ENCODE results near the gene ASB3. TPM values are rescaled to one million over a fixed set of nuclear protein-coding genes. Genes with fewer than 3 reads are reported as not detected.

The ASB3 gene
- polyA plus RNA-seq, 3 donors = 6.7 to 14.9 (median 8.1) TPM

- intact Hi-C loops (cut with micrococcal nuclease) = no loop called here
- Histone ChIP-seq H2AFZ (ENCODE audit: insufficient read depth, low read depth, low read length, poor library complexity, severe bottlenecking) (no peak overlapping the region), H3K4me2 (replicated peaks; ENCODE audit: extremely low read depth, low read length, poor library complexity, severe bottlenecking) (no peak overlapping the region), H3K9me3 (replicated peaks in 1 of 2; ENCODE audit: control insufficient read depth in 1 of 2, insufficient read depth in 1 of 2, low read length in 2 of 2) (no peaks in the 10 kb centered on the region), H3K27ac (ENCODE audit: low read depth in 1 of 2, low read length in 2 of 2) (no peak overlapping the region), H4K20me1 (ENCODE audit: insufficient read depth, low read length) (no peaks in the 10 kb centered on the region), H3K36me3 (replicated peaks in 1 of 2; ENCODE audit: control insufficient read depth in 1 of 2, insufficient read depth in 2 of 2, low read length in 2 of 2) (peaks cover 2 to 29% of the 10 kb centered on the region in 2 donors), H3K27me3 (ENCODE audit: control insufficient read depth in 2 of 2, insufficient read depth in 2 of 2, low read length in 2 of 2) (no peaks in the 10 kb centered on the region), H3K4me3 (replicated peaks in 1 of 3; ENCODE audit: low read depth in 2 of 3, low read length in 3 of 3) (no peak overlapping the region), H3K9ac (ENCODE audit: insufficient read depth, low read length, poor library complexity, severe bottlenecking) (no peak overlapping the region), H3K4me1 (ENCODE audit: control insufficient read depth in 1 of 2, insufficient read depth in 2 of 2, low read length in 2 of 2) (peaks cover 0 to 18% of the 10 kb centered on the region in 2 donors), H3K79me2 (ENCODE audit: insufficient read depth, low read length) (peaks cover 97% of the 10 kb centered on the region)
- TF ChIP-seq CTCF (IDR thresholded peaks at IDR 0.05) = no peak
- Mint-ChIP-seq H3K4me3 (no peak overlapping the region), H3K27ac (peak overlapping the region in 1 of 7 donors; percentile 31), H3K36me3 (peaks cover 10 to 18% of the 10 kb centered on the region in 2 donors), H3K27me3 (ENCODE audit: low read depth in 3 of 3) (no peaks in the 10 kb centered on the region), H3K4me1 (peaks cover 35% of the 10 kb centered on the region), H3K9me3 (no peaks in the 10 kb centered on the region)
- WGBS (ENCODE audit: insufficient coverage) = 57% methylated on average over 2 of the region's 4 CpGs
- no peak for DNase-seq
Observed at GRCh38 chr2:53780056-53780455, 6.7 kb downstream of the ASB3 start.

GRCh38 chr2:53778536-53779162, 8.1 kb downstream of the ASB3 start:
- no peak overlapping the region for H3K4me3 Mint-ChIP-seq
- Histone ChIP-seq H3K9ac (ENCODE audit: insufficient read depth, low read length, poor library complexity, severe bottlenecking) (no peak overlapping the region), H3K4me3 (replicated peaks in 1 of 3; ENCODE audit: low read depth in 2 of 3, low read length in 3 of 3) (no peak overlapping the region), H3K27ac (ENCODE audit: low read depth in 1 of 2, low read length in 2 of 2) (peak overlapping the region in 1 of 2 donors; percentile 40), H3K4me1 (ENCODE audit: control insufficient read depth in 1 of 2, insufficient read depth in 2 of 2, low read length in 2 of 2) (peaks cover 0 to 9% of the 10 kb centered on the region in 2 donors), H3K79me2 (ENCODE audit: insufficient read depth, low read length) (peaks cover 93% of the 10 kb centered on the region), H4K20me1 (ENCODE audit: insufficient read depth, low read length) (no peaks in the 10 kb centered on the region), H3K9me3 (replicated peaks in 1 of 2; ENCODE audit: control insufficient read depth in 1 of 2, insufficient read depth in 1 of 2, low read length in 2 of 2) (no peaks in the 10 kb centered on the region), H3K27me3 (ENCODE audit: control insufficient read depth in 2 of 2, insufficient read depth in 2 of 2, low read length in 2 of 2) (no peaks in the 10 kb centered on the region), H3K36me3 (replicated peaks in 1 of 2; ENCODE audit: control insufficient read depth in 1 of 2, insufficient read depth in 2 of 2, low read length in 2 of 2) (peaks cover 2 to 35% of the 10 kb centered on the region in 2 donors), H3K4me2 (replicated peaks; ENCODE audit: extremely low read depth, low read length, poor library complexity, severe bottlenecking) (no peak overlapping the region), H2AFZ (ENCODE audit: insufficient read depth, low read depth, low read length, poor library complexity, severe bottlenecking) (no peak overlapping the region)
- peak in 2 of 3 donors; percentile 10 to 26 for DNase-seq
- no CpG with 5 or more reads among the region's 5 CpGs for WGBS (ENCODE audit: insufficient coverage)
- peak overlapping the region in 4 of 7 donors; percentile 20 to 50 (median 35) for H3K27ac Mint-ChIP-seq
- H3K36me3 Mint-ChIP-seq = peaks cover 16 to 24% of the 10 kb centered on the region in 2 donors
- no peaks in the 10 kb centered on the region for H3K27me3 Mint-ChIP-seq (ENCODE audit: low read depth in 3 of 3)
- no peaks in the 10 kb centered on the region for H3K9me3 Mint-ChIP-seq
- TF ChIP-seq CTCF (IDR thresholded peaks at IDR 0.05) = no peak
- intact Hi-C loops (cut with micrococcal nuclease) = no loop called here
- H3K4me1 Mint-ChIP-seq = peaks cover 23% of the 10 kb centered on the region

Data from CD14-positive monocyte (primary cell).